GM21381 (cell line): ENCODE data around the gene TMEM184A.

Experiments
- ATAC-seq: cut with Tn5 transposase; IDR thresholded peaks from one replicate; pipeline ENCODE4 v1.9.1; 2021; ENCODE audit warnings: mild to moderate bottlenecking, moderate library complexity; ENCODE audit not compliant: unreplicated experiment

The TMEM184A gene

DNA sequence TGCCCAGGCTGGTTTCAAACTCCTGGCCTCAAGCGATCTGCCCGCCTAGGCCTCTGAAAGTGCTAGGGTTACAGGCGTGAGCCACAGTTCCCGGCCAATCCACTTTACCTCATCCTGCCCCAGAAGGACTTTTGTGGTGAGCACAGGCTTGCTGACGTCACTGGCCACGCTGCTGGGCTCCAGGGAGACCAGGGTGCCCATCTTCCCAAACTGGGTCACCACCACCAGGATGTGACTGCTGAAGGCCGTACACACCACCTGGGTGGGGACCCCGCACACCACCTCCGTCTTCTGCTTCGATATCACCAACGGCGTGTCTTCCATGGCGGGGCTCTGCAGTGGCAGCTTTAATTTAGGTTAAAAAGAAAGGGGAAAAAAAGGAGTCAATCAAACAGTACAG is 13.0 kb upstream of the TMEM184A start:
- ATAC-seq: no peak

DNA sequence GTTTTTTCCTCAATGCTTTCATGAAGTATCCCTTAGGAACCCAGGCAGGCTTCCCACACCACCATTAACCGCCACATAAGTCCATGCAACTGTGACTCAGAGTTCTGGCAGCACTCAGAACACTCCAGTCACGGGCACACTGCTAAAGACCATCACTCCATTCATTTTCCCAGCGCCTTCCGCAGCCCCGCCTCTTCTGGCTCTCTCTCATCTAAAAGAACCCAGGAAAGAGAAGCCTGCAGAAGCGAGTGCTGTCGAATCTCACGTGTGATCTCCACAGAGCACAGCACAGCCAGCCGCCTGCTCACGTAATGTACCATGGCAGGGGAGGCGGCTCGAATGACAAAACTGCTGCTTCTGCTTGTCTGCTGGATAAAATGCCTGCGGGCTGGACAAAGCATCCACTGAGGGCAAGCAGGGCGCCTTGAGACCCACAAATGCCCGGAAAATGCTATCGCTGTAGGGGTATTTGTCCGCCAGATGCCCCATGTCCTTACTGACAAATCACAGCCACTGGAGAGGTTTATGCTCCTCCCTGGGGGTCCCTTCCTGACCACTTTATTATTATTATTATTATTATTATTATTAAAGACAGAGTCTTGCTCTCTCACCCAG is 12.0 kb upstream of the TMEM184A start:
- no peak for ATAC-seq

DNA sequence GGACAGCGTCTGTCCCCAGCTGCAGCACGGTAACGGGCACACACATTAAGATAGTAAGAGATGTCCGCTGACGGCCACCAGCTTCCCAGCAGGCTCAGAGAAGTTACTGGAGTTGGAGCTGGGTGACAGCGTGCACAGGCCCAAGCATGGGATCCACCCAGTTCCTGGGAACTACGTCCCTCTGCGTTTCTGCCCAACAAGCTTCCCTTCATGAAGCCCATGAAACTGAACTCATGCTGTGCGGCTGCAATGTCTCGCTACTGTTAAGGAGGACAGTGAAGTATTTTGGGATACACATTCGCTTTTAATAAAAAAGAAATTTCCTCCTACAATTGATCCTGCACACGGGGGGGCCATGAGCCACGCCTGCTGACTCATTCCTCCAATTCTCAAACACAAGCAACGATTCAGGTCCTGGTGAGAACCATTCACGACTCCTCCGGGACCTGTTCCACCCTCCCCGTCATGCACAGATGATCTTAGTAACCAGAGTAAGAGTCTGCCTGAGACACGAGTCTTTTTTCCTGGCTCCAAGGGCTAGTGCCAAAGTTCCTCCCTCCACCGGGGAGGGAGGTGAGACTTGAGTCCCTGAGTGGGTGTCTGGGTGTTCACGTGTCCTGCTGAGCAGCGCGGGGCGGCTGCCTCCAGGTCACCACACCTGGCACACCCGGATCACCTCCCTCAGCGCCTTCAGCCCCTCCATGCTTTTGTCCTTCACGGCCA is 11.2 kb upstream of the TMEM184A start:
- ATAC-seq: no peak

DNA sequence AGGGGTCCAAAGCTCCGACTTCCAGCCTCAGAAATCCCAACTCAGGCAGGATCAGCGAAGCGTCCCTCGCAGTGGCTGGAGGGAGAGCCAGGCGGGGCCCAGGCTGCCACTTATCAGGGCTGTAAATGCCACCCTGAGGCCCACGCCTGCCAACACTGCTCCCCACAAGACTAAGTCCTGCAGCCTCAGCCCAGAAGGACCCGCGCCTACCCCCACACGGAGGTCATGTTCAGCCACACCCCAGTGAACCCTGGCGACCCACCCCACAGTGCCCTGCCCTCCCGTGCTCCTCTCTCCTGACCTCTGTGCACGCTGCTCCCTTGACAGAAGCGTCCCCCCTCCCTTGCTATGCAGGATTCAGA is 10.7 kb upstream of the TMEM184A start:
- ATAC-seq: no peak

DNA sequence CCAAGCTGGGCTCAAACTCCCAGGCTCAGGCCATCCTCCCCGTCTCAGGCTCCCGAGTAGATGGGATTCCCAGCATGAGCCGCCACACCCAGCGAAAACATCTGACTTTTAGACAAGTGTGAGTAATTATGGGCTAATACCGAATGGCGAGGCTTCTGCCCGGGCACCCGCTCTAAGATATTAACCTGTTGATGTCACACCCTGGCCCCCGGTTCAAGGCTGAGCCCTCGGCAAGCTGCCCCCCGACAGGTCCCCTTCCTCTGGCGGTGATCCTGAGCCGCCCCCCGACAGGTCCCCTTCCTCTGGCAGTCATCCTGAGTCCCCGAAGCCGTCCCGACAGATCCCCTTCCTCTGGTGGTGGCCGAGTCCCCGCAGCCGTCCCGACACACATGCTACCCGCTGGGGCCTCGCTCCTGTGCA is 8.6 kb upstream of the TMEM184A start:
- ATAC-seq: no peak

DNA sequence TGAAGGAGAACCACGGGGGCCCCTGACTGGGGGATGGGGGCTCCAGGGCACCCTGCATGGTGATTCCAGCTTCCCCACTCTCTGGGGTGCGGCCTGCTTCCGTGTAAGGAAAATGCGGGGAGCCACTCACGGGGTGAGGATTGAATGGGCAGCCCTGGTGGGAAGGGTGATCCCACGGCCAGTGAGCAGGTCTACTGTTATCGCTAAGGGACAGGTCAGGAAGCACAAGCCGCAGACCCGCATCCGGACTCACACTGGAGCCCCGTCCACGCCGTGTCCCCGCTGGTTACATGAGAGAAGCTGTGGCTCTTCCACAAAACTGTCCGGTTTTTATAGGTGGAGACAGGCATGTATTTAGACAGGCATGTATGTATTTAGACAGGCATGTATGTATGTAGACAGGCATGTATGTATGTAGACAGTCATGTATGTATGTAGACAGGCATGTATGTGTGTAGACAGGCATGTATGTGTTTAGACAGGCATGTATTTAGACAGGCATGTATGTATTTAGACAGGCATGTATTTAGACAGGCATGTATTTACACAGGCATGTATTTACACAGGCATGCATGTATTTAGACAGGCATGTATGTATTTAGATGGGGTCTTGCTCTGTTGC is 8.1 kb upstream of the TMEM184A start:
- no peak for ATAC-seq

DNA sequence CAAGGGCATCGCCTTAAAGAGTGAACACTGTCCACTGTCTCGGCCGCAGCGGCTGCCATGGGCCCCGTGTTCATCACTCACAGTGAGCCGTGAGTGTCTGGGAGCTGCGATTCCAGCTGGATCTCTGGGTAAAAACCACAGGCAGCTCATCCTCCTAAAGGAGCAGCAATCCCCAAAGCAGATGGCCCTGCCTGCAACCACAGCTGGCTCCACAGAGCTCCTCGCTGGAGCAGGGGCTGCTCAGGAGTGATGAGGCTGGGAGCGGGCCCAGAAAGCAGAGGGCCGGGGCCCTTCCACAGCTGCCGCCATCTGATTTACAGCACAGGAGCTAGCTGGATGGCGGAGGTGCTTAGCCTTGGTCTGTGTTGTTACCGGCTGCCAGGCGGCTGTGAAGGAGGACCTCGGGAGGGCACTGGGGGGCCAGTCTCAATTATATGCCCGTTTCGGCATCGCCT is 6.6 kb upstream of the TMEM184A start:
- no peak for ATAC-seq

DNA sequence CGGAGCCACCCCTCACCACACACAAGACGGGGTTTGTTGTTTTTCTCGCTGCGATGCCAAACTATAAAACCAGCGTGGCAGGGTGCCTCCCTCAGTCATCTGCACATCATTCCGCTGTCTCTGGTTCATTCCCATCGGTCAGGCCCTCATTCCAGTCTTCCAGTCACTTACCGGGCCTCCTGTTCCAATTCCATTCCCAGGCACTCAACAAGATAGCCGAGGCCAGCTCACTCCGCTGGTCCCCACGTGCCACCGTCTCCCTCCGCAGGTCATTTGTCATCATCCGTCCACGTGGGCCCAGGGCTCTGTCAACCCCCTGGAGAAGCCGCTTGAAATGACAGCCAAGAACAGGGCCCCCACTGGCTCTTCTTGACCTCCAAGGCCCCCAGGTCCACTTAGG is 6.1 kb upstream of the TMEM184A start:
- ATAC-seq: no peak

DNA sequence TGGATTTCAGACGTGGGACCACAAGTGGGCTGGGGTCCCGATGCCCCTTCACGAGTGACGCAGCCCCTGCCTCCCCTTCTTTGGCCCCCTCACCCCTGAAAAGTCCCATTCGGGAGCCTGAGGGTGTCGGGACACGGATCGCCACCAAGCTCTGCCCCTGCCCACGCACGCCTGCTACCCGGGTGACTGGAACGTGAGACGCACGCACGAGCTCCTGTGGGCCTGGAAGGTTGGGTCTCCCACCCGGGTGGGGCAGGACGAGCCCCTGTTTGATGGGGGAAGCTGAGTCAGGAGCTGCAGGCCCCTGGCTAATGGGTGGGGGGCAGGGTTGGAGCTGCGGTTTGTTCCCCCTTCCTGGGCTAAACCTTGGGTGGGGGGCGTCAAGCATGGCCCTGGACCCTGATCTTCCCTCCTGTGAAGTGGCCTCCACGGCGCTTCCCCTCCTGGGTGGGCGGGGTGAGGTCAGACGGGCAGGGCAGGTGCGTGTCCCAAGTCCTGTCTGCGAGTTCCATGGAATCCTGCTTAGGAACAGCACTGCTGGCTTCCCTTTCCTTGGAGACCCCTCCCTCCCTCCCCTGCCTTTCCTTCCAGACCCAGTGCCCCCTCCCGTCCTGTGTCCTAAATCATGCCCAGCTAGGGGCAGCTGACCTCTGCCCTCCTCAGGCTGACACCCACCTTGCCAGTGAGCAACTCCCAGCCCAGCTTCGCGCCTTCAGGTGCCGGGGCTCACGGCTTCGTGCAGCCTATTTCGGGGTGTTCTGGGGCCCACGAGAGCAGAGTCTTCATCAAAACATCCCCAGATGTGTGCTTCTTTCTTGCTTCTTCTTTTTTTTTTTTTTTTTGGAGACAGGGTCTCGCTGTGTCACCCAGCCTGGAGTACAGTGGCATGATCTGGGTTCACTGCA is 5.3 kb upstream of the TMEM184A start:
- ATAC-seq: no peak

DNA sequence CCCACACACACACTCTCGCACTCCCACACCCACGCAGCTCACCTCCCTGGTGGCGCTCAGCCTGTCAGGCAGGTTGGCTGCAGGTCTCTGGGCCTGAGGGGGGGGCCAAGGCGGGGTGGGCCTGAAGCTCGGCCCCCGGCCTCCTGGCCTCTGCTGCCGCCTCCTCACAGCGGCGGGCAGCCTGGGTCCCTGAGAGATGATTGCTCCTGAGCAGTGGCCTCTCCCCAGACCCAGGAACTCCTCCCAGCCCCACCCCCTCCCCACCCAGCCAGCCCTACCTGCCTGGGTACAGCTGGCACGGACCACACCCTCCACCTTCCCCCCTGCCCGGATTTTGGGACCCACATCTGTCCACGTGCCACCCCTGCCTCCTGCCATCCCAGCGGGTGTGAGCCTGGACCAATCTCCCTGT is 4.6 kb upstream of the TMEM184A start:
- no peak for ATAC-seq

DNA sequence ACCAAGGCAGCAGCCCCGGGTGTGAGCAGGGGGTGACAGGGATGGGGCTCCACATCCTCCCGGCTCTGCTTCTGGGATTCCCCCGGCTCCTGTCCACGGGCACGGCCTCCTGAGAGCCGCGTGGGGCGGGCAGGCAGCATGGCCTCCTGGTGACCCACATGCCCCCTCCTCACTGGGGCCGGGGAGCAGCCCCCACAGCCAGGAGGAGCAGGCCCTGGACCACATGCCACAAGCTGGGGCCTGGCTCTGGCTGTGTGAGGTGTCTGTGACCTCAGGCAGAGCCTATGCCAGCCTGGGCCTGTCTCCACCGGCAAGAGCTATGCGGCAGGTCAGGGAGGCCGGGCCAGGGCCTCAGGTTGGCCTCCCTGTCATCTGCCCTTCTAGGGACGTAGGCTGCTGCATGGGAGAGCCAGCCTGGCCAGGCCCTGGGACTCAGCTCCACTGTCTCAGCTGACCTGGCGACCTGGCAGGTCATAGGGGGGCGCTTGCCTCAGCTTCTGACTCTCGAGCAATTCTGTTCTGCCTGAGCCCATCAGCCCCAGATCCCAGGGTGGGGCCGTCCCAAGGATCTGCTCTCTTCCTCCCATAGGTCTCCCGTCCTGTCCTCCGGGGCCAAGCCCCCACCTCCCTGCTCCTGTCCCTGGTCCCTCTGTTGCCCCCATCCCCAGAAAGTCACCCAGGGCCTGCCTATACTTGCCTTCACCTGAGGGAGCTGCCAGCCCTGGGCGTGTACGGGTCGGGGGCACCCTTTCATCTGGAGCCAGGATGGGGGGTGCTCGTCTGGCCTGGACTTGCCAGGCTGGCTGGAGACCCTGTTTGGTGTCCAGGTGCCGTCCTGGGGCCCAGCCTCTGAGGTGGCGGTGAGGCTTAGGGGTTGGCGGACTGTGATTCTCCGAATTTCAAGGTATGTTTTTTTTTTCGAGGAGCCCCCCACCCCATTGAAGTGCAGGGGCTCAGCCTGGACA is 3.9 kb upstream of the TMEM184A start:
- ATAC-seq: no peak

DNA sequence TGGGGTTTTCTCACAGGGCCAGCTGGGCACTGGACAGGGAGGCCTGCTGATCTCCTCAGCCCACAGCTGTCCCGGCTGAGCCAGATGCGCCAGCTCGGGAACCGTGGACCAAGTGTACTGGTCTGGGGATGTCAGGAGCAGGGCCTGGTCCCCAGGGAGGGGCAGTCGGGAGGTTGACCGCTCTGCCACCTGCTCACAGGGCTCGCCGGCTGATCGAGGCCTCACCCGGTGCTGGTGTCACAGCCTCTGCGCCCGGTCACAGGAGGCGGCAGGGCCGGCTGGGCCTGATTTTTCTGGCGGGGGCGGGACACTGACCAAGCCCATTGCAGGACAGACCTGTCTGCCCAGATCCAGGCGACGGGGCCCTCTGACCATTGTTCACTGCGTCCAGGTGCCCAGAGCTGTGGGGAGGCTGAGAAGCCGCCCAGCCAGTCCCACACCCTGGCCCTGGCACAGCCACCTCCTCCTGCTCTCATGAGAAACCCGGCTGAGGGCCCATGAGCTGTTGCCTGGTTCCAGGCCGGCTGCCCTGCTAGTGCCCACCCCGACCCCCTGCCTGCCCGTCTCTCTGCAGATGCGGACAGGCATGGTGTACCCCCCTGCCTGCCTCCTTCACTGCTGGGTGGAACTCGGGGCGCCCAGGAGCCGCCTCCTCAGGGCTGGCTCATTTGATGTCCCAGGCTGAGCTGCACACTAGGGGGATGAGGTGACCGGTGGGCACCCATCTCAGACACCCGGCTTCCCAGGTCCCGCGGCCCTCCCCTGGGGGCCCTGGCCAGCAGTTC is 3.0 kb upstream of the TMEM184A start:
- no peak for ATAC-seq

DNA sequence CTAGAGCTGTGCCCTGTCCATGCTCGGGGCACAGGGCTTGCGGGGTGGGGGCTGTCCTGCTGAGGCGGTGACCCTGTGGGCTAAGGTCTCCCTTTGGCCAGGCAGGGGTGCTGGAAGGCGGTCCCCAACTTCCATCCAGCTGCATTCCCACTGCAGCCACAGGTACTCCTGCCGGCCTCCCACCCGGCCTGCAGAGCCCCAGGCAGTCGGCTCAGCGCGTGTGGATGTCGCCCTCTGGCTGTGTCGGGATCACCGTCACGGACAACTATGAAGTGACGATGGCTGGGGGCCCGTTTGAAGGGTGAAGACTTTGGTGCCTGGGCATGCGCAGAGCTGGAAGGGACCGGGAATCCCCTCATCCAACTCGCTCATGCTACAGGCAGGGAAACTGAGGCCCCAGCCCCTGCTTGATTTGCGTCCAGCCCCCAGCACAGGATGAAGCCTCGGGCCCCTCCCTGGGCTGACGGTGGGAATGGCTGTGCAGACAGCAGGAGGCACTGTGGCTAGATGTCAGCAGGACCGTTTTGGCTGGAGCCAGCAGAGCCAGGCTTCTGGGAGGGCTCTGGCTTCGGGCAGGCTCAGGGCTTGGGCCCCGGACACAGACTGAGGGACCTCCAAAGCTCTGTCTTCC is 2.3 kb upstream of the TMEM184A start:
- no peak for ATAC-seq

DNA sequence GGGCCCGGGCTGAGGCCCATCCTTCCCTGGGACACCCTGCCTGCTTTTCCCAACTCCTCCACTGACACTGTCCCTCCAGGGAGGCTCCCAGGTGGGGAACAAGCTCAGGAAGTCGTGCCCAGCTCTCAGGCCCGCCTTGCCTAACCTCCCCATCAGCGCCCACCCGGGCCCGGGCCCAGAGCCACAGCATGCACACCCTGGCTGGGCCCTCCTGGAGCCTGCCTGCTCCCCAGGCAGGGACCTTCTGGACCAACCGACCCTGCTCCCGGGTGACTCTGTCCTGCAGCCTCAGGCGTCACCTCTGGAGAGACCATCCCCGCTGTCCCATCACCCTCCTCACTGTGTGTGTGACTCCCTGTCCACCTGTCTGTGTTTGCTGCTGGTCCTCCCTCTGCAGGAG is 1.8 kb upstream of the TMEM184A start:
- no peak for ATAC-seq

DNA sequence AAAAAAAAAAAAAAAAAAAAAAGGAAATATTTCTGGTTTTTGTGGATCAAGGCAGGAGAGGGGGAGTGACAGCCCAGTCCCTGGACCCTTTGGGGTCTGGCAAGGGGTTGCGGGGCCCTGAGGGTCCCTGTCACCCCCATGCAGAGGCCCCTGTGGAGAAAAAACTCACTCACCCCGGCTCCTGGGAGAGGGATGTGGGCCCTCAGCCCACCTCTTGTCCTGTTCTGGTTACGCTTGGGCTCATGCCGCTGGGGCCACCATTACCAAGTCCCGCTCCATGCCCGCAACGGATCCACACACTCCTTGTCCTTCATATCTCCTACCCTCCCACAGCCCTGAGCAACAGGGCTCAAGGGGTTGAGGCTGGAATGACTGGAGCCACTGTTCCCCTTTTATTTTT is 1.0 kb upstream of the TMEM184A start:
- no peak for ATAC-seq

DNA sequence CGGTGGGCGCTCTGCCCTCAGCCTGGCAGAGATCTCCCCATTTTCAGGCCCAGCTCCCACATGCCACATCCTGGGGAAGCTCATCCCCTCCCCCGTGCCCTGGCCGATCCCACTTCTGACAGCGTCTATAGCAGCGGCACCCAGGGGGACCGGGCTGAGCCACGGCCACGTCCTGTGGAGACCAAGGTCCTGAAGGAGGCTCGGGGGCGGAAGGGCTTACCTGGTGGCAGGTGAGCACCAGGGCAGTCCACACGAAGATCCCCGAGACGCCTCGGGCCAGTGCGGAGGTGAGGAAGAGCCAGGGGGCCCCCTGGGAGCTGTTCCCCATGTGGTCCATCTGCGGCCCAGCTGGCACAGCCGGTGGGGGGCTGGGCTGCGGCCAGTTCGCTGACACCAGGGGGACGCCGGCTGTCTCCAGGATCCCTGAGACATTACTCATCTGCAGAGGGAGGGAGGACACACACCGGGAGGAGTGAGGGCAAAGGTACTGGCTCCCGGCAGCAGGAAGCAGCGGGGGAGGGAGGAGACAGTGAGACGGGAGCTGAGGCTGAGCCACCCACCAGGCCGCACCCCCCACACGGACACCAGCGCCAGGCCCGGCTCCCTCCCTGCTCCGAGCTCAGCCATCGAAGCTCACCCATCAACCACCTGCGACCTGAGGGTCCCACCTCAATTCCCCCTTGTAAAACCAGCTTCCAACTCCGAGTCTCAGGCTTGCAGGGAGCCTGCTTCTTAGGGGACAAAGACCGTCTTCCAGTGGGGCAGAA is 776 bp downstream of the TMEM184A start:
- ATAC-seq: no peak

DNA sequence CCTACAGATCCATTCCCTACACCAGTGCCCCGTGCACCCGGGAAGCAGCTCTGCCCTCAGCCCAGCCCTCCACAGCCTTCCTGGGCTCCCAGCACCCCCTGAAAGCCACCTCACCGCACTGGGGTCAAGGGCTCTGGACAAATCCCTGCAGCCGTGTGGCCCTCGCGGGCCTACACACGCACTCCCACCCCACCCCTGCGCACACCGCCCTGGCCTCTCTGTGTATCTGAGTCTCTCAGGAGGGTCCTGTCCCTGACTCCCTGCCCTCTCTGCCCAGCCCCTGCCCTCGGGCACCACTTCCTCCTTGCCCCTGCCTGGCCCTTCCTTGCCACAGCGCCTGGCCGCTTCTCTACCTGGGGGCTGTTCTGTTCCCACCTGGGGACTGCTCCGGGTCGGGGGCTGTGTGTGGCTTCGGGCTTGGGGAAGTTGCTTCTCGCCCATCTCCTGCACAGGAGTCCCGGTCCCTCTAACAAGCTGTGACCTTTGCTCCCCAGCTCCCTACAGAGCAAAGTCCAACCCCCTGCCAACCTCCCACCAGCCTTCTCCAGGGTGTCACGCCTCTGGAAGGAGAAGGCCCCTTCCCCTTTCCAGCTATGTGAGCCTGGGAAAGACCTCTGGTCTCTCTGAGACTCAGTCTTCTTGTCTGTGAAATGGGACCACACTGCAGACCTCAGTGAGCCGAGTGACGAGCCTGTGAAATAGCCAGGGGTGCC is 1.5 kb downstream of the TMEM184A start:
- no peak for ATAC-seq
